ENCODE data around the gene INS.

The INS gene

DNA sequence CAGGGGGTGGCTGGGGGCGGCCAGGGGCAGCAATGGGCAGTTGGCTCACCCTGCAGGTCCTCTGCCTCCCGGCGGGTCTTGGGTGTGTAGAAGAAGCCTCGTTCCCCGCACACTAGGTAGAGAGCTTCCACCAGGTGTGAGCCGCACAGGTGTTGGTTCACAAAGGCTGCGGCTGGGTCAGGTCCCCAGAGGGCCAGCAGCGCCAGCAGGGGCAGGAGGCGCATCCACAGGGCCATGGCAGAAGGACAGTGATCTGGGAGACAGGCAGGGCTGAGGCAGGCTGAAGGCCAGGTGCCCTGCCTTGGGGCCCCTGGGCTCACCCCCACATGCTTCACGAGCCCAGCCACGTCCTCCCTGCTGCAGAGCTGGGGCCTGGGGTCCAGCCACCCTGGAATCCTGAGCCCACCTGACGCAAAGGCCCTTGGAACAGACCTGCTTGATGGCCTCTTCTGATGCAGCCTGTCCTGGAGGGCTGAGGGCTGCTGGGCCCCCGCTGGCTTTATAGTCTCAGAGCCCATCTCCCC is at the start of gene INS:
INS (minus strand) TSS at position 474 of the 524 bp plus-strand sequence; CDS start at position 236, 238 bp downstream.
- FAIRE-seq (no peak), DNase-seq (ENCODE audit: low spot score) (no peak)

DNA sequence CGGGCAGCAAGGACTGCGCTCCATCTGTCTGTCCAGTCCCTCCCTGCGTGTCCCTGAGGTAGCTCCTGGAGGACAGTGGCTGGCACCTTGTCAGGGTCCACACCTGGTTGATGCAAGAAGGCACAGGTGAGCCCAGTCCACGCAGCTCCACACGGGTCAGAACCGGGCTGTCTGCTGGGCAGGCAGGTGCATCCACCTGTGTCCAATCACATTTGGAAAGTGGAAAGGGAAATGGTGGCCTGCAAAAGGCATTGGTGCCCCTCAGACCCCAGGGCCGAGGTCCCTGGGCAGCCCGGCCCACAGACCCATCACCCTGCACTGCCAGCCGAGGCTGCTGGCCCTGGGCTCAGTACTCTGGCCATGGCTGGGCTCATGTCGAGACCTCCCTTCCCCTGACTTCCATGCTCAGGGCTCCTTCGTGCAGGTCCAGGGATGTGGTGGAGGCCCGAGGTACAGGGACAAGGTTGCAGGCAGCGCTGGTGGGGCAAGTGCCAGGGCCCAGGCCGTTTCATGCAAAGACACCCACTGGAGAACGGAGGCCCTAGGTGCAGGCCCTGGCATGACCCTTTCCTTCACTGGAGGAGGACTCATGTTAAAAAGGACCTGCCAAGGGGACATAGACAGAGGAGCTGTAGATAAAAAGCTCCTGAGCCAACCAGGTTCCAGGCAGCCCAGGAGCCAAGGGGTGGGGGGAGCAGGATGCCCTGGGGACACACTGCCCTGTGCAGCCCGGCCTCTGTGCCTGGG is 49.5 kb upstream of the INS start:
- FAIRE-seq (no peak), DNase-seq (ENCODE audit: low spot score) (no peak)

DNA sequence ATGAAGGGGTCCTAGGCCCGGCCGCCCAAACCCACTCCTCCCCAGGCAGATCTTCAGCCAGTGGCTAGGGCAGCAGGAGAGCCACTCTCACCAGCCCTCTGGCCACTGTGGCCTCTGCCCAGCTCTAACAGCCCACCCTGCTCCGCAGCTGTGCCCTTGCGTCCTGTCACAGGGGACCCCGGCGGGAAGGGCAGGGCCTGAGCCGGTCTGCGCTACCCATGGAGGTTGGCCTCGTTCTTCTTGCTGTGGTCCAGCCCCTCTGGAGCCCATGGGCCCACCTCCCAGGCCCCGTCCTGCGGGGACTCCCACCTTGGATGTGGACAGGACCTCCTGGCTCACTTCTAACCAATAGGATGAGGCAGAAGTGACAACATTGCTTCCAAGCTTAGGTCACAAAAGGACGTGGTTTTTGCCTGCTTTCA is 48.9 kb upstream of the INS start:
- DNase-seq (ENCODE audit: low spot score) (no peak), FAIRE-seq (no peak)

GRCh38 chr11:2209370-2209801 is 48.4 kb upstream of the INS start:
- FAIRE-seq (no peak), DNase-seq (ENCODE audit: low spot score) (no peak)

GRCh38 chr11:2208691-2209369 is 47.8 kb upstream of the INS start:
- DNase-seq (ENCODE audit: low spot score) (no peak), FAIRE-seq (no peak)

- no peak for DNase-seq (ENCODE audit: low spot score)
- no peak for FAIRE-seq
Measured at GRCh38 chr11:2207773-2208621, 47.0 kb upstream of the INS start.

DNA sequence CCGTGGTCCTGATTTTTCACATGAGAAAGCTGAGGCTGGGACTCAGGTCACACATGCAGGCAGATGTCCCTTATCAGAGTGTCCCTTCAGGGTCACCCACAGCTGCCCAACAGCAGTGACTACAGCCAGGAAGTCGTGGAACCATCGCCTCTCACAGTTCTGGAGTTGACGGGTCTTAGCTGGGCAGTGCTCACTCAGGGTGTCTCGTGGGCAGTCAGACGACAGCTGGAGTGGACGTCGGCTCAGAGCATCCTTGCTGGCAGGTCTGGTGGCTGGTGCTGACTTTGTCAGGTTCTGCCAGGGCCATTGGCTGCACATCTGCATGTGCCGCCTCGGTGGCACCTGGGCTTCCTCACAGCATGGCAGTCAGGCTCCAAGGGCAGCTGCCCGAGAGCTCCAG is 46.2 kb upstream of the INS start:
- no peak for DNase-seq (ENCODE audit: low spot score)
- FAIRE-seq, result no peak

GRCh38 chr11:2205981-2206690 is 45.1 kb upstream of the INS start:
- no peak for FAIRE-seq
- DNase-seq (ENCODE audit: low spot score), result no peak

DNA sequence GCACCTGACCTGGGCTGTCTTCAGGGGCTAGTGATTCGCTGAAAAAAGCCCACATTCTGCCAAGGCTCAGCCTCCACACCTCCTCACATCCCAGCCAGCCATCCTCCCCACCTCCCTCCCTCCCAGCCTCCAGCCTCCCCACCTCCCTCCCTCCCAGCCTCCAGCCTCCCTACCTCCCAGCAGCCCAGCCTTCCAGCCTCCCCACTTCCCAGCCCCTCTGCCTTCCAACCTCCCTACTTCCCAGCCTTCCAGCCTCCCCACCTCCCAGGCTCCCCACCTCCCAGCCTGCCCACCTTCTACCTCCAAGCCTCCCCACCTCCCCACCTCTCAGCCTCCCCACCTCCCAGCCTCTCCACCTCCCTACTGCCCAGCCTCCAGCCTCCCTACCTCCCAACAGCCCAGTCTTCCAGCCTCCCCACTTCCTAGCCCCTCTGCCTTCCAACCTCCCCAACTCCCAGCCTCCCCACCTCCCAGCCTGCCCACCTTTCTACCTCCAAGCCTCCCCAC is 44.3 kb upstream of the INS start:
- no peak for FAIRE-seq
- no peak for DNase-seq (ENCODE audit: low spot score)

DNA sequence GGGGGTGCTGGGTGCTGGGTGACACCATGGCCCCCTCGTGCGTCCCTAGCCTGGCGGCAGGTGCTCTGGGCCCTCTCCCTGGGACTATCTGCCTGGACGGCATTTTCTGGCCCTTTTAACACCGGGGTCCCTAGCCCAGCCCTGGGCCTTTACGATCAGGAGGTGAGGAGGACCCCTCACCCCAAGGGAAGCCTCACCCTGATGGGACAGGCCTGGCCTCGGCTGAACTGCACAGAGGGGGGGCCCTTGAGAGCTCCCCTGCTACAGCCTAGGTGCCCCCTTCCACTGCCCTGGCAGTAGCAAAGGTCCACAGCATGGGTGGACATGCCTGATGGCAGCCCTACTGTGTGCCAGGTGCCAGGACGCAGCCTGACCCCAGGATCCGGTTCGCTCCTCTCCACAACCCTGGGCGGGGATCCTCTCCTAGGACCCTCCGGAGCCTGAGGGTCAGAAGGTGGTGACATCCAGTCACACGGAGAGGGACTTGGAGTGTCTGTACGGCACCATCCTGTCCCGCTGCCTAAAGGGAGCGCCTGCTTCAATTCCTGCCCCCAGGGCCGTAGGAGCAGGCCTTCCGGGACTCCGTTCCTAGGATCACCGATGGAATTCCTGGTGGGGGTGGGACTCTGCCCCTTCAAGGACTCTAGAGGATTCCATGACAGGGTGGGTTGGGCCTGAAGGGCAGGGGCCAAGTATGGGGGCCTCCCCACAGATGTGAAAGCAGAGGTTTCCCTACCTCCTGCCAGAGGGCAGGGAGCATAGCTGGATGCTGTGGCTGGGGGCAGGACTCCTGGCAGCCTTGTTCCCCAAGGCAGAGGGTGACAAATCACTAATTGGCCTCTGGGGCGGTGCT is 43.6 kb upstream of the INS start:
- DNase-seq (ENCODE audit: low spot score) (no peak), FAIRE-seq (no peak)

DNA sequence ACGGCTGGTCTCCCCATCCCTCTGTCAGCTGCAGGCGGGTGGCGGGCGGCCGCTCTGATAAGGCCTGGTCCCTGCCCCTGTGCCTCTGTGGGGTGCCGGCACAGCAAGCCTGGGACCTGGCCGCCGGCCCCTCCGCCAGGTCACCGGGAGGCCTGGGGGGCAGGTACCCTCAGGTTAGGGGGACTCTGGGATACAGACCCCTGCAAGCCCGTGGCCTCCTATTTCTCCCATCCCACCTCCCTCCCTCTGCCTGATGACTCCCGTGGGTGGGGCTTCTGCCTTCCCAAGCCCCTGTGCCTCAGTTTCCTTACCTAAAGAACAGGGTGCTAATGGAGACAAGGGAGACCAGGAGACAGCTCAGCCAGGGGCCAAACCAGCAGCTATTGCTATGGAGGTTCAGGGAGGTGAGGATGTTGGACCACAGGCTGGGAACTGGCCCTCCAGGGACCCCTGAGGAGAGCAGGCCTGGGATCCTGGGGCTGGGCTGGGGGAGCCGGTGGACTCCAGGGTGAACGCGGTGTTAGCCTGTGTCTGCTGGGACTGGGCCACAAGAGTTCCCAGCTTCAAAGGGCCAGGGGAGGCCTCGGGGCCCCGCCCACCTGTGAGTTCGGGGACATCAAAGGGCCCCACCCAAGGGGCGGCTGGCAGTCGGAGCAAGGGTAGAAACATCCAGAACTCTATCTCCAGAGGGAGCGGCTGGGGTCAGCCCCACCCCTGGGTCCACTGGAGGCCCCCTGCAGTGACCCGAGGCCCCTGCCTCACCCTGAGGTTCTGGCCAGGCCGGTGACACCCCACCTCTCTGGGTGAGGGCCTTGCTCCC is 42.6 kb upstream of the INS start:
- DNase-seq (ENCODE audit: low spot score) (no peak), FAIRE-seq (no peak)

DNA sequence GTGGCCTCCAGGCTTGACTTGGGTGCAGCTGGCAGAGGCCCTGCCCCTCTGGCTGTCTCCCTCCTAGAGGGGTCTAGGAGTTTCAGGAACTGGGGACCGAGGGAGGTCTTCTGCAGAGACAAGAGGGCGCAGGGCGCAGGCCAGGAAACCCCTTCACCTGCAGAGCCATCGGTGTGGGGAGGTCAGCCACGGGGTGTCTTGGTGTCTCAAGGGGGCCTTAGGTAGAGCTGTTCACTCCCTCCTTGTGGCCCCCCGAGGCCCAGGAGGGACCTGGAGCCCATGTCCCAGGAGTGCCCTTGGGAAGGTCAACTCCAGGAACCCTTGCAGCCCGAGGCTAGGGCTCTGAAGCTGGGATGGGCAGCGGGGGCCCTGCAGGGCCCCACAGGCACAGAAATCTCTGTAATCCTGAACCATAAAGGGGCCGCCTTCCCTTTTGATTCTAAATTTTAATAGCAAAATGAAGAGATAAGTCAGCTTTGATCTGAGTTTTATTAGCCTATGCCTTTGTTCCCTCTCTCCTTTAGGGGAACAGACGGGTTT is 42.0 kb upstream of the INS start:
- DNase-seq (ENCODE audit: low spot score), result no peak
- FAIRE-seq, result no peak

DNA sequence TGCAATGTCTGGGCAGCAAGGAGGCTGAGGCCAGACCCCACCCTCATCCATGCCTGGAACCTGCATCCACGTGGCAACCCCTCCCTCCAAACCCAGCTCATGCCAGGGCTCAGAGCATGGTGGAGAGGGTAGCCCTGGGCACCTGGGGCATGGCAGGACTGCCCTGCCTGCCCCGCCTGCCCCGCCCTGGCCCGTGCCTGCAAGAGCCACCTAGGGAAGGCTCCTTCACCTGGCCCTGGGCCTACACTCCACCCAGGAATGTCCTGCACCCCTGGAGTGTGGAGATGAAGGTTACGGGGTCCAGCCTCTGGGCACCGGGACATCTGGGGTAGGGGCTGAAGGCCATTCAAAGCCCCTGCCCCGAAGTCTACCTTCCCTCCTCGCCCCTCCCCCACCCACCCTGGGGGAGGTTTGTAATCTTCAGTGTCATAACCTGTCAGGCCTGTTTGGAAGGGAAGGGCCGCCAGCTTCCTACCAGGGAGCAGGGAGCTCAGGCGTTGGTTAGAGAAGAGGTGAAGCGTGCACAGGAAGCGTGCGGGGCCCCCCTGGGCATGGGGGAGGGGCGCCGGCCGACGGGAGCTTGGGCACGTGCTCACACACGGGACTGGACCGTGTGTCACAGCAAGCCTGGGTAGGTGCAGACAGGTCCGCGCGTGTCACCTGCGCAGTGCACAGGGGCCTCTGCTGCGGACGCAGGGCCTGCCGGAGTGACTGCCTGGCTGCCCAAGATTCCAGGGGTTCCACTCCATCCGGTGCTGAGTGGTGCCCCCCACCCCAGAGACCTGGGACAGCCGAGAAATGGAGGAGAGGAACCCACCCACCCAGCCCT is 41.3 kb upstream of the INS start:
- FAIRE-seq (no peak), DNase-seq (ENCODE audit: low spot score) (no peak)

DNA sequence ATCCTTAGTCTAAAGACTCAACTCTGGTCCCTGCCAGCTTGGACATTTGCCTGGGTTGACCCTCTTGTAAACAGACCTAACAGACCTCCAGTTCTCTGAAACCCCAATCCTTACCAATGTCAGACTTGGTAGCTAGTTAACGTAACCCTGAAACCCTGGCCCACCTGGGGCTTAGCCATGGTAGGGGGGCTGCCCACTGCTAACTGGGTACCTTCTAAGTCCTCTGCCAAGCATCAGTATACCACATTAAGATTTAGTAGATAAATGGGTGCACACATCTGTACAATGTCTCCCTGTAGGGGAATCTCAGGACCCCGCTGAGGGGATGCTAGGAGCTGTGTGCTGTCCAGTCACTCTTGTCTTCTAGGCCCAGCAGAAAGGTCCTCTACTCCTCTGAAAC is 40.5 kb upstream of the INS start:
- DNase-seq (ENCODE audit: low spot score) (no peak), FAIRE-seq (no peak)

GRCh38 chr11:2200957-2201519 is 40.0 kb upstream of the INS start:
- no peak for DNase-seq (ENCODE audit: low spot score)
- FAIRE-seq, result no peak

DNA sequence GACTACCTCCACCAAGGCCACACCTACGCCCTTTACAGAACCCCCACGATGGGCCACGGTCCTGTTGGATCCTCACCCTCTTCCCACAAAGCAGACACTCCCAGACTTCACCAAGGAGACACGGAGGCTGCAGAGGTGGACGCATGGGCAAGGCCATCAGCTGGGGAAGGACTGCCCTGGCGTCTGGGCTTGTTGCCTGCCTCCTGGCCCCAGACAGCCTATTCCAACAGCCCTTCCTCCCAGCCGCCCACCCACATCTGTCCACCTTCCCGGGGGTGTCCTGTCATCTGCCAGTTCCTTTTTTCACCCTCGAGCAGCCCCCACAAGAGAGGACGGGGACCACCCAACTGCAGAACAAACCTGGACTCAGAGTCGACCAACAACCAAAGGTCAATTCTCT is 39.5 kb upstream of the INS start:
- FAIRE-seq, result no peak
- no peak for DNase-seq (ENCODE audit: low spot score)

GRCh38 chr11:2199466-2200341 is 38.7 kb upstream of the INS start:
- DNase-seq (ENCODE audit: low spot score) (no peak), FAIRE-seq (no peak)
